ENCODE data around the gene CDA.
"Not testable (repeated sequence)": the region's sequence is repeated elsewhere in the genome, so short reads cannot be mapped to it uniquely, and the experiment has no call there.

The CDA gene

GRCh38 chr1:20604678-20605077, 15.8 kb downstream of the CDA start:
- Histone ChIP-seq H3K27me3 (ENCODE audit: control insufficient read depth in 1 of 2, insufficient read depth in 2 of 2, low read length in 2 of 2) (no peaks in the 10 kb centered on the region), H3K9ac (ENCODE audit: low read length) (no peak overlapping the region), H3K4me1 (ENCODE audit: insufficient read depth, low read length) (no peaks in the 10 kb centered on the region), H3K4me3 (ENCODE audit: low read depth in 1 of 2, low read length in 2 of 2) (no peak overlapping the region), H3K36me3 (ENCODE audit: insufficient read depth, low read length) (no peaks in the 10 kb centered on the region), H3K9me3 (ENCODE audit: low read length) (no peaks in the 10 kb centered on the region), H3K27ac (ENCODE audit: low read depth, low read length) (no peak overlapping the region)

- H3K4me1 ChIP-seq (ENCODE audit: insufficient read depth, low read length); H3K9me3 ChIP-seq (ENCODE audit: low read length); H3K27ac ChIP-seq (ENCODE audit: low read depth, low read length); H3K9ac ChIP-seq (ENCODE audit: low read length); H3K4me3 ChIP-seq (ENCODE audit: low read depth in 1 of 2, low read length in 2 of 2); H3K36me3 ChIP-seq (ENCODE audit: insufficient read depth, low read length); H3K27me3 ChIP-seq (ENCODE audit: control insufficient read depth in 1 of 2, insufficient read depth in 2 of 2, low read length in 2 of 2): not testable (repeated sequence)
These were observed 18.1 kb downstream of the CDA start for GRCh38 chr1:20606801-20607570.

- Histone ChIP-seq H3K36me3 (ENCODE audit: insufficient read depth, low read length) (no peaks in the 10 kb centered on the region), H3K9me3 (ENCODE audit: low read length) (no peaks in the 10 kb centered on the region), H3K4me1 (ENCODE audit: insufficient read depth, low read length) (peaks cover 9% of the 10 kb centered on the region), H3K27me3 (ENCODE audit: control insufficient read depth in 1 of 2, insufficient read depth in 2 of 2, low read length in 2 of 2) (no peaks in the 10 kb centered on the region), H3K27ac (ENCODE audit: low read depth, low read length) (no peak overlapping the region), H3K9ac (ENCODE audit: low read length) (no peak overlapping the region), H3K4me3 (ENCODE audit: low read depth in 1 of 2, low read length in 2 of 2) (no peak overlapping the region)
These were observed 20.6 kb downstream of the CDA start for GRCh38 chr1:20609541-20609940.

- Histone ChIP-seq H3K9me3 (ENCODE audit: low read length) (no peaks in the 10 kb centered on the region), H3K27ac (ENCODE audit: low read depth, low read length) (no peak overlapping the region), H3K9ac (ENCODE audit: low read length) (no peak overlapping the region), H3K4me1 (ENCODE audit: insufficient read depth, low read length) (peaks cover 11% of the 10 kb centered on the region), H3K27me3 (ENCODE audit: control insufficient read depth in 1 of 2, insufficient read depth in 2 of 2, low read length in 2 of 2) (no peaks in the 10 kb centered on the region), H3K4me3 (ENCODE audit: low read depth in 1 of 2, low read length in 2 of 2) (no peak overlapping the region), H3K36me3 (ENCODE audit: insufficient read depth, low read length) (no peaks in the 10 kb centered on the region)
These were observed 22.1 kb downstream of the CDA start for GRCh38 chr1:20610970-20611369.

- Histone ChIP-seq H3K9me3 (ENCODE audit: low read length) (no peaks in the 10 kb centered on the region), H3K9ac (ENCODE audit: low read length) (no peak overlapping the region), H3K4me1 (ENCODE audit: insufficient read depth, low read length) (peaks cover 17% of the 10 kb centered on the region), H3K27me3 (ENCODE audit: control insufficient read depth in 1 of 2, insufficient read depth in 2 of 2, low read length in 2 of 2) (no peaks in the 10 kb centered on the region), H3K4me3 (ENCODE audit: low read depth in 1 of 2, low read length in 2 of 2) (no peak overlapping the region), H3K27ac (ENCODE audit: low read depth, low read length) (no peak overlapping the region), H3K36me3 (ENCODE audit: insufficient read depth, low read length) (no peaks in the 10 kb centered on the region)
These were observed 22.8 kb downstream of the CDA start for GRCh38 chr1:20611652-20612051.

GRCh38 chr1:20612221-20612746, 23.4 kb downstream of the CDA start:
- Histone ChIP-seq H3K36me3 (ENCODE audit: insufficient read depth, low read length) (no peaks in the 10 kb centered on the region), H3K27ac (ENCODE audit: low read depth, low read length) (no peak overlapping the region), H3K4me3 (ENCODE audit: low read depth in 1 of 2, low read length in 2 of 2) (no peak overlapping the region)

GRCh38 chr1:20614131-20614579, 25.3 kb downstream of the CDA start:
- no peak overlapping the region for H3K27ac ChIP-seq (ENCODE audit: low read depth, low read length)

More at GRCh38 chr1:20612221-20612746, 23.4 kb downstream of the CDA start:
- Histone ChIP-seq H3K9ac (ENCODE audit: low read length) (no peak overlapping the region), H3K9me3 (ENCODE audit: low read length) (no peaks in the 10 kb centered on the region), H3K27me3 (ENCODE audit: control insufficient read depth in 1 of 2, insufficient read depth in 2 of 2, low read length in 2 of 2) (no peaks in the 10 kb centered on the region), H3K4me1 (ENCODE audit: insufficient read depth, low read length) (peaks cover 17% of the 10 kb centered on the region)

GRCh38 chr1:20615946-20616846, 27.3 kb downstream of the CDA start:
- H3K36me3 ChIP-seq (ENCODE audit: insufficient read depth, low read length), result no peaks in the 10 kb centered on the region
- peaks cover 17% of the 10 kb centered on the region for H3K4me1 ChIP-seq (ENCODE audit: insufficient read depth, low read length)
- H3K27ac ChIP-seq (ENCODE audit: low read depth, low read length), result no peak overlapping the region
- no peak overlapping the region for H3K9ac ChIP-seq (ENCODE audit: low read length)
- no peaks in the 10 kb centered on the region for H3K27me3 ChIP-seq (ENCODE audit: control insufficient read depth in 1 of 2, insufficient read depth in 2 of 2, low read length in 2 of 2)
- no peak overlapping the region for H3K4me3 ChIP-seq (ENCODE audit: low read depth in 1 of 2, low read length in 2 of 2)
- no peaks in the 10 kb centered on the region for H3K9me3 ChIP-seq (ENCODE audit: low read length)

More at GRCh38 chr1:20614131-20614579, 25.3 kb downstream of the CDA start:
- H3K4me1 ChIP-seq (ENCODE audit: insufficient read depth, low read length), result peaks cover 17% of the 10 kb centered on the region
- no peak overlapping the region for H3K4me3 ChIP-seq (ENCODE audit: low read depth in 1 of 2, low read length in 2 of 2)
- H3K27me3 ChIP-seq (ENCODE audit: control insufficient read depth in 1 of 2, insufficient read depth in 2 of 2, low read length in 2 of 2), result no peaks in the 10 kb centered on the region
- H3K9me3 ChIP-seq (ENCODE audit: low read length), result no peaks in the 10 kb centered on the region
- no peaks in the 10 kb centered on the region for H3K36me3 ChIP-seq (ENCODE audit: insufficient read depth, low read length)
- no peak overlapping the region for H3K9ac ChIP-seq (ENCODE audit: low read length)

GRCh38 chr1:20616847-20617487, 28.1 kb downstream of the CDA start:
- Histone ChIP-seq H3K9ac (ENCODE audit: low read length) (no peak overlapping the region), H3K27me3 (ENCODE audit: control insufficient read depth in 1 of 2, insufficient read depth in 2 of 2, low read length in 2 of 2) (no peaks in the 10 kb centered on the region), H3K27ac (ENCODE audit: low read depth, low read length) (no peak overlapping the region), H3K9me3 (ENCODE audit: low read length) (no peaks in the 10 kb centered on the region), H3K4me3 (ENCODE audit: low read depth in 1 of 2, low read length in 2 of 2) (no peak overlapping the region), H3K36me3 (ENCODE audit: insufficient read depth, low read length) (no peaks in the 10 kb centered on the region), H3K4me1 (ENCODE audit: insufficient read depth, low read length) (peaks cover 17% of the 10 kb centered on the region)

- H3K4me3 ChIP-seq (ENCODE audit: low read depth in 1 of 2, low read length in 2 of 2), result no peak overlapping the region
- H3K9me3 ChIP-seq (ENCODE audit: low read length), result no peaks in the 10 kb centered on the region
- H3K27ac ChIP-seq (ENCODE audit: low read depth, low read length), result no peak overlapping the region
- no peaks in the 10 kb centered on the region for H3K27me3 ChIP-seq (ENCODE audit: control insufficient read depth in 1 of 2, insufficient read depth in 2 of 2, low read length in 2 of 2)
- peaks cover 14% of the 10 kb centered on the region for H3K4me1 ChIP-seq (ENCODE audit: insufficient read depth, low read length)
- no peaks in the 10 kb centered on the region for H3K36me3 ChIP-seq (ENCODE audit: insufficient read depth, low read length)
- no peak overlapping the region for H3K9ac ChIP-seq (ENCODE audit: low read length)
These were observed 29.7 kb downstream of the CDA start for GRCh38 chr1:20618550-20618949.

- no peaks in the 10 kb centered on the region for H3K27me3 ChIP-seq (ENCODE audit: control insufficient read depth in 1 of 2, insufficient read depth in 2 of 2, low read length in 2 of 2)
- no peaks in the 10 kb centered on the region for H3K36me3 ChIP-seq (ENCODE audit: insufficient read depth, low read length)
- no peak overlapping the region for H3K27ac ChIP-seq (ENCODE audit: low read depth, low read length)
- H3K4me1 ChIP-seq (ENCODE audit: insufficient read depth, low read length), result peaks cover 8% of the 10 kb centered on the region
- no peak overlapping the region for H3K9ac ChIP-seq (ENCODE audit: low read length)
- no peak overlapping the region for H3K4me3 ChIP-seq (ENCODE audit: low read depth in 1 of 2, low read length in 2 of 2)
- H3K9me3 ChIP-seq (ENCODE audit: low read length), result no peaks in the 10 kb centered on the region
These were observed 31.1 kb downstream of the CDA start for GRCh38 chr1:20619999-20620398.

All from muscle layer of colon (tissue), 2 donors.